Activated CD4-positive, alpha-beta T cell treated with anti-CD3 and anti-CD28 coated beads, Interleukin-2, Interleukin-4, amounts not matched to agents 100 ng/mL and 50 ng/mL, durations not matched to agents 16 hours and 8 hours (primary cell): ENCODE data around the gene TMEM43.

Source experiments
- DNase-seq: peaks from one replicate; pipeline ENCODE4 v3.0.0-alpha.2; 2020; ENCODE audit warnings: low spot score

The TMEM43 gene

DNA sequence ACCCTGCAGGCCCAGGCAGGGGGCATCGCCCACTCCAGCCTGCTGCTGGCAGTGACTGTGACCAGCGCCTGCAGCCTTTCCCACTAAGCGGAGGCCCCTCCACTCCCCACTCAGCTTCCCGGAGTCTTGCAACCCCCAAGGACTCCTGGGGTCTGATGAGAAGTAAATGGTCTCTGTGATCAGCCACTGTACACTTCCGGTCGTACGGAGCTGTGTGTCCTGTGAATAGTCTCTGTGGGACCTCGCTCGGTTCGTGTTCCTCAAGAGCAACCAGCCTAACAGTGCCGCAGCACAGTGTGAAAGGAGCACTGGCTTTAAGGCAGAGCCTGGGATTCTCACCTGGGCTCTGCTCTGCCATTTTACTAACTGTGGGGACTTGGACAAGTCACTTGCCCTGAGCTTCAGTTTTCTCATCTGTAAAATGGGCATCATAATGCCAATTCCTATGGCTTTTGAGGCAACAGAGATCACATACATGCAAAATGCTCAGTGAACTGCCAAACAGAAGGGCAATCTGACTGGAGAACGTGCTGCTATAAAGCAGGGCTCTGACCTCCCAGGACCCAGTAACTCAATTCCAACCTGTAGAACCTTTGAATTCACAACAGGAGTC, 26.7 kb downstream of the TMEM43 start:
- DNase-seq, result no peak

DNA sequence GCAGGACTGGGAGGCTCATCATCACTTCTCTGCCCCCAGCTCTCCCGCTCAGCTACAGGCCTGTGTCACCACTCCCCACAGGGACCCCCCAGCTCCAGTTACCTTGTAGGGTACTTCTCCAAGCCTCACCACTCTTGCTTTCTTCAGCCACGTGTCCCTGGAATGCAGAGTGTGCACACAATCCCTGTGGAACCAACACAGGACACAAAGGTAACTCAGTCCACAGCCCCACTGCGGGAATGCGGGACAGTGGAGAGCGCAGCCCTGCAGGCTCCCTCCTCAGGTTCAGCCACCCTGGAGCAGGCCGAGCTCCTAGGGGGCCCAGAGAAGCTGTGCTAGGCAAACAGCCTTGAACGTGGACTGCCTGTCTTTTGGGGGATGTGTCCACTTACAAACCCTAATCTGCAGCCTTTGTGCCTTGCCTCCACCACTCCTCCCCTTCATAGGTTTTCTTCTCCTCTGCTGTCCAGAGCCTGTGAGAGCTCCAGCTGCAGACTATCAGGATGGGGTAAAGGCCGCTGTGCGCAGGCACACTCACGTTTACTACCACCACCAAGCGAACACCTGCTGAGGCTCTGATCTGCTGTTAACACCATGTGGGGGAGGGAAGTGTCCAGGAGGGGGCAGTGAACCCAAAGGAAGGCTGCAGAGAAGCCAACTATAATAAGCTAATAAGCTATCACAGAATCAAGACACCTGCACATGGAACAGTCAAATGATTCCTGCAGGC, 27.5 kb downstream of the TMEM43 start:
- DNase-seq, result no peak

DNA sequence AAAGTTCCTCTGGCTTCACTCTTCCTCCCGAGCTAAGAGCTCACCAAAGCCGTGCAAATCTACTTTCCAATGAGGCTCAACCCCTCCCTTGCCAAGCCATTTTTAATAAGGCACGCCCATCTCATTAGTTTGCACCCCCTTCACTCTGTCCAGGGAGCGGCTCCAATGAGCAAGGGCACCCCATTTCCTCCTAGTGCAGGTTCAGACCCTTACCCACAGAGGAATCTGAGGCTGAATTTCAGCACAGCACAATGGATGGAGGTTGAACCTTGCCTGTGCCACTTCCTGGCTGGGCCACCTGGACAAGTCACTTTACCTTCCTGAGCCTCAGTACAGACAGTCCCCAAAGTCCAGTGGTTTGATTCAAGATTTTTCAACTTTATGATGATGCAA, 28.1 kb downstream of the TMEM43 start:
- no peak for DNase-seq

DNA sequence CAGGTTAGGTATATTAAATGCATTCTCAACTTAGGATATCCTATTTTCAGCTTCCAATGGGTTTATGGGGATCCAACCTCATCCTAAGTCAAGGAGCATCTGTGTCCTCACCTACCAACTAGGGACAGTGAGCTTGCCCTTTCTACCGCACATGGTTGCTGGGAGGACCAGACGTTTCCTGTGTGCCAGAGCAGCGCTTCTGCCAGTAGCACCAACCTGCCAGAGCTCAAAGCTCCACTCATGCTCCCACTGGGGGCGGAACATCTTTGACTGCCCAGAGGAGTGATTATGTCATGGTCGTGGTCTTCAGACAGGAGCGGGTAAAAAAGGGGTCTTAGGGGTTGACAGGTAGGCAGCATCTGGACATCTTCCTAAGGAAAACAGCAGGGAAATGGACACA, 28.8 kb downstream of the TMEM43 start:
- DNase-seq, result no peak

DNA sequence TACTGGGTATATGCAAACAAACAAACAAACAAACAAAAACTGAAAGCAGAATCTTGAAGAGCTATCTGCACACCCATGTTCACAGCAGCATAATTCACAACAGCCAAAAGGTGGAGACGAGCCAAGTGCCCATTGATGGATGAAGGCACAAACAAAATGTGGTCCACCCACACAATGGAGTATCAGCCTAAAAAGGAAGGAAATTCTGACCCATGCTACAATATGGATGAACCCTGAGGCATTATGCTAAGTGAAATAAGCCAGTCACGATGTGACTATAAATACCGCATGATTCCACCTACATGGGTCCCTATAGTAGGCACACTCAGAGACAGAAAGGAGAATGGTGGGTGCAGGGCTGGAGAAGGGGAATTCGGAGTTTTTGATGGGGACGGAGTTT, 29.4 kb downstream of the TMEM43 start:
- DNase-seq, result no peak

DNA sequence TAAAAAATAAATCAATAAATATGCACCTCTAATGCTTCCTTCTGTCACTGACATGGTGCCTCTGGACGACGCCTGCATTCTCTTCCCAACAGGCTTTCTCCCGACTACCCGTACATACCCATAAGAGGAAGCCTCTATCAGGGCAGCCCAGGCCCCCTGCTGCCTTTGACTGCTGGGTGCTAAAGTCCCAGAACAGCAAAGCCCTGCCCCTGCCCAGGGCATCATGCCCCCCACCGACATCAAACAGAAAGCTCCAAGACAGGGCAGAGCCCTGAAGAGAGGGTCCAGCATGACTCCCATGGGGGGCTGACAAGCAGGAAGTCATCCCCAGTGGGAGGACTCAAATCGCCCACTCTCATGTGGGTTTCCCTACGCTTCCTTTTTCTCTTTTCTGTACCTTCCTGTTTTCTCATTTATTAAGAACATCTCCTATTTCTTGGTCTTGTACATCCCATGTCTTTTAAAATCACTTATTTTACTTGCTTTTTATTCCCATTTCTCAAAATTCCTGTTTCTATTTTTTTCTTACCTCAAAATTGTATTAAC, 30.1 kb downstream of the TMEM43 start:
- no peak for DNase-seq

DNA sequence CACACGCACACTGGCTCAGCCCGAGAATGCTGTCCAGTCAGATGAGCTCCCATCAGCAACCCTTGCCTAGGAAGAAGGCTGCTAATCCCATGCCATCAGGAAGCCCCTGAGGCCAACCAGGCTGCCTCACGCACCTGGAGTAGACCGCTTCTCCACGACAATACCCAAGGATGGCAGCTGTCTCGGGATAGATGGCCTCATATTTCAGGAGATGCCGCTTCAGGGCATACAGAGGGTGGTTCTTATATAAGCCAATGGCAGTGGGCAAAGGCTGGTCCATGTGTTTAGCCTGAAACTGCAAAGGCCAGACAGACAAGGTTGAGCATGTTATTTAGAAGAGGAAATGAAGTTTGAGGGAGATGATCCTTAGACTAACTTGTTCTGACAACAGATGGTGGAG, 31.3 kb downstream of the TMEM43 start:
- no peak for DNase-seq

DNA sequence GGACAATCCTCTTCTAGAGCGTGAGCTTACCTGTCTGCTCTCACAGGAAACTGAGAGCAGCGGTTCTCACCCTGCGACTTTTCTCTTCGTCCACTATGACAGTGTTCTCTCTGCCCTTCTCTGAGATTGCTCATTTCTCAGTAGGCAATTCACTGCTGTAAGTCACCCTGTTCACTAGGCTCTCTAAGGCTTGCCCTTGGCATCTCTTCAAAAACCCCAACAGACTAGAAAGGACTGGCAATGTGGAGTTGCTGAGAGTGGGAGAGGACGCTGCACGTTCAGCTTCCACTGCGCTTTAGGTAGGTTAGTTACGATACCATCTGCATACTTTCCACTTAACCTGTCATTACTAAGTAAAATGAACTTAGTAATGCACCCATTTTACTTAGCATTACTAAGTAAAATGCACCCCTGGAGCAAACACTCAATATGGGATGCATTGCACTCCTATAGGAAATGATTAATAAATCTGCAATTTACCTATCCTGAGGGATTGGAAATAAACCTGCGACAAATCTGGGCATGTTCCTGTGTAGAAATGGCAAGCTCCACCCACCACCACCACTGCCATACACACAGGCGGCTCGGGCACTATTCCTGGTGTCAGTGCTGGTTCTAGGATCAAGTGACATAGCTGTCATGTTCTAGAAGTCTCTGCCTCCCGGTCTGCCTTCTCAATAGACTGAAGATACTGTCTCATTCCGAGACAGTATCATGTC, 32.1 kb downstream of the TMEM43 start:
- DNase-seq, result no peak

DNA sequence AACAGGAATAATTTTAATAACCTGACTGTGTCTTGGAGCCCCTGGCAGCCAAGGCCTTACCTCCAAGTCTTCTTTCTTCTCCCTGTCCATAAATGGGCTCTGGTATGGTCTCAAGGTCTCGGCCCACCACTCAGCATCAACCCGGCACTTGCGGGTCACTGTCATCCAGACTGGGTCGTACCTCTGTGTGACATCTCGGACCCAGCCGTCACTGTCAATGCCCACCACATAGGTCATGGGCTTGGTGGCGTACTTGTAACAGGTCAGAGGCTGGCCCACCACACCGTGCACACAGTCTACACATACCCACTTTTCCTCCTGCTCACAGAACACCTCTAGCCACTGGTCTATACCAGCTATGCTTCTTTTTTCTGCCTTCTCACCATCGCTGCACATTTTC, 33.1 kb downstream of the TMEM43 start:
- DNase-seq, result no peak

DNA sequence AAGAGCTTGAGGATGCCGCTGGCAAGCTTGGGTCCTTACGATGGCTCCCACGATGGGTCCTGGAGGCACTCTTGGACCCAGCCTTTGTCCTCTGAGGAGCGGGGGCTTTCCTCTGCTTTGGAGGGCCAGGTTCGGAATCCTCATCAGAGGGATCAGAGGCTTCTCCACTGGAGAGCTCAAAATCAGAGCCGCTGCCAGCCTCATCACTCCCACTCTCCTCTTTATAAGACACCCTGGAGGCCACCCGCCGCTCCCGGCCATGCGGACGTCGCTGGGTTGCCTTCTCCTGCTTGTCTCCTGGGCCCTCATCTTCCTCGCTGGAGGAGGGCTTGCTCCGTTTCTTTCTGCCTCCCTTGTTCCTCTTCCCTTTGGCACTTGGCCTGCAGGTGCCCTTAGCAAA, 33.5 kb downstream of the TMEM43 start:
- no peak for DNase-seq

DNA sequence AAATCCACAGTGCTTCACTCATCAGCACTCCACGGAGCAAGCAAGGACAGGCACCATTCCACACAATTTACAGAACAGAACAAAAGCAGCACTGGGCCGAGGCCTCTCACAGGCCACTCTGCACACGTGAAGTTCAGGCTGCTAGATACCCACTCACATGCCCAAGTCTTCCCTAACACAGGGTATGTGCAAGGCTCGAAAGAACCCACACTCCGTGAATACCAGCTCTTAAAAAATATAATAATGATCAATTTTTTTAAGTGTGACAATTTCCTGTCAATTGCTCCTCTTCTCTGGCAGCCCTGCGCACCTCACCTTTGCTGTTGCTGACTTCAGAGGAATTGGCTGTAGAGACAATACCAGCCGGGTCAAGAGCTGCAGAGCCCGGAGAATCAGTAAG, 34.6 kb downstream of the TMEM43 start:
- no peak for DNase-seq

DNA sequence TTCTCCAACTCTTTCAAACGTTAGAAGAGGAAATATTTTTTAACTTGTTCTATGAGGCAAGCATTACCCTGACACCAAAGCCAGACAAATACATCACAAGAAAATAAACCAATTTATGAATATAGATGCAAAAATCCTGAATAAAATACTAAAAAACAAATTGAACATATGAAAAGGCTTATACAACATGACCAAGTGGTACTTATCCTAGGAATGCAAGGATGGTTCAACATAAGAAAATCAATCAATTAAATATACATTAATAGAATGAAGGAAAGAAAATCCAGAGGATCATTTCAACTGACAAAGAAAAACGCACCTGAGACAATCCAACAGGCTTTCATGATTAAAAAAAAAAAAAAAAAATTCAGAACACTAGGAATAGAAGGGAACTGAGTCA, 36.4 kb downstream of the TMEM43 start:
- no peak for DNase-seq

DNA sequence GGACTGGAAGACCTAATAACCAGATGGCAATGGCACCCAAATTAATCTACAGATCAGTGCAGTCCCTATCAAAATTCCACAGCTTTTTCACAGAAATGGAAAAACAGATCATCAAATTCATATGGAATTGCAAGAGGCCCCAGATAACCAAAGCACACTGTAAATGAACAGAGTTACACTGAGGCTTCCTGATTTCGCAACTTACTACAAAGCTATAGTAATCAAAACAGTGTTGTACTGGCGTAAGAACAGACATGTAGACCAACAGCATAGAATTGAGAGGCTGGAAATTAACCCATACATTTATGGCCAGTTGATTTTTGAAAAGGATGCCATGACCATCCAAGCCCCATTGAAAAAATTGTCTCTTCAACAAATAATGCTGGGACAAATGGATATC, 37.3 kb downstream of the TMEM43 start:
- DNase-seq, result no peak

DNA sequence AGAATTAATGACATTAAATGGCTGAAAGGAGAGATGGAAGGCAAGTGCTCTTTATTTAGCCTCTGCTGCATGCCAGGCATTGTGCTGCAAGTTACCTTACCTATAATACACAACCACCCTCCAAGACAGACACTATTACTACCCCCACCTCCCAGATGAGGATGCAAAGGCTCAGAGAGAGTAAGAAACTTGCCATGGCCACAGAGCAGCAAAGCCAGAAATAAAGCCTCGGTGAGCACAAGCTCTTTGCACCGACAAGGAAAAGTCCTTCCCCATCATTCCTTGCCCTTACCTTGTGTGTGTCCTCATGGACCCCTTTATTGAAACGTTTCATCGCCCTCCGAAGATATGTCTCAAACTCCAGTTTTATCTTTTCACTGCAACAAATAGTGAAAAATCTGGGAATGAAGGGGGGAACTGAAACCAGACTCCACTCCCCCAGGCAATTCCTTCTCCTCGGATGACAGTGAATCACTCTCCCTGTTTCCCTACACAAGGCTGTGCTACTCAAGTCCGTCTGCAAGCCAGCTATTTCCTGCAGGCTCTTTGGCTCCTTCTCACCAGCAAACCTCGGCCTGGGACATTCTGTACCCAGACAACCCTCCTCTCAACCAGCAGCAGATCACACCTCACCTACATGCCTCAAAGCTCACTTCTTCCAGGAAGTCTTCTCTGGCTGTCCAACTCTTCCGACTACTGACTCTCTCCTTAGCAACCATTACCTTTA, 42.2 kb downstream of the TMEM43 start:
- DNase-seq, result no peak

DNA sequence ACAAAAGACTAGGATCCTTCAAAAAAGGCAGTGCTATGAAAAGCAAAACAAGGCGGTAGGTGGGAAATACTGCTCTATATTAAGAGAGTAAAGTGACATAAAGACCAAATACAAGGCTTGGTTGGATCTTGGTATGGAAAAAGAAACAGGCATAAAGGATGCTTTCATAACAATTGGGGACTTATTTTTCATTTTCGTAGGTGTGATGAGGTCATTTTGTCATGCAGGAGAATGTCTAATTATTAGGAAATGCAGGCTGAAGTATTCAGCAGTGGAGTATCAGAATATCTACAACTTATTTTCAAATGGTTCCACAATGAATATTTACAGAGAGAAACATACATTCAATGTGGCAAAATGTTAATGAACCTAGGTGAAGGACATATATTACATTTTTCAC, 44.6 kb downstream of the TMEM43 start:
- DNase-seq, result no peak

DNA sequence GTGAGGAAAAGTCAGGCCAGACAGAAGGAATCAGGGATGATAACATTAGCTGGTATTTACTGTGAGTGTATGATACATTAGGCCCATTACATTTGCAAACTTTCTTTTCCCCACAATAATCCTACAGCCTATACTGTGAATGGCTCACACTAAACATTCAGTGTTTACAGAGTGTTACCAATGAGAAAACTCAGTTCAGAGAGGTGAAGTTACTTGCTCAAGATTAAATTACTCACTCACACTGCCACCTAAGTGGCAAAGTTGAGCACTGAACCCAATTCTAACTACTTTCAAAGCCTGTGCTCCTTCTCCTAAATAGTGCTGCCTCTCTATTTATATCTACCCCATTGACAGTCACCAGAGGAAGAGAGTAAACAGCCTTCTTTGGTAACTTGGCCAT, 45.0 kb downstream of the TMEM43 start:
- DNase-seq, result no peak

DNA sequence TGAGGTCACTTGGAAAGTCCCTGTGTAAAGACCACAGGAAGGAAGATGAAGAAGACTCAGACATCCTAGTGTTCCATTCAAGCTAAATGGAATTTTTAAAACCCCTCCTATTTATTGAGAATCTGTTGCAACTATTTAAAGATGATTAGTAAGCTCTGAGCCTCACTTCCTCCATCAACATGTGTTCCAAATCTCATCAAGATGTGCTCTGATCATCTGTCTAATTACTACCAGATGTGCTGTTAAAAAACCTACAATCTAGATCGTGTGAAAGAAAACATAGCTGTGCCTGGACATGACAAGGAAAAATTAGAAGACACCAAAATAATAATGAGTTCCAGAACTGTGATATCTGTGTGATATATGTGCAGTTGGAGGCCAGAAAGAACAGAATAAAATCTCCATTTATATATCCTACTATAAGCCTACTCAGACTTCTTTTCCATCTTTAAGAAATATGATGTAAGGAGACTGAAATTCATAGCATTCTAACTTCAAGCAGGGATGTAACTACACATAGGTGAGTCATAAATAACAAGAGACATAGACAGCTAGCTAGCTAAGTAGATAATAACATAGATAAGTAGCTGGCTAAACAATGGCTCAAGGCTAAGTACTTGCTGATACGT, 45.8 kb downstream of the TMEM43 start:
- no peak for DNase-seq

DNA sequence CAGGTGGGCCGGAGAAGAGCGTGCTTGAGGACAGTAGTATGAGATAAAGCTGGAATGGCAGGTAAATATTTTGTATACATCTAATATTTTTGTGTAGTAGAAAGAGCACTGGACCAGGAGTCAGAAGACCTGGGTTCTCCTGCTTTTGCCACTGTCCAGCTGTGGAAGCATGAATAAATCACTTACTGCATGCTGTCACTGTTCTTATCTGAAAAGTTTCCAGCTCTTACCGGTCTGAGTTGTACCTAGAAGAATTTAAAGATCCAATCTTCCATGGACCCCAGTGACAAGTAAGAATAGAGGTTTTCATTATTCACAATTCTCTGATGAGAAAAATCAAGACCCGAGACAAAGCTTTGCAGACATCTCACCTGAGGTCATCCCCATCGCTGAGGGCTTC, 47.6 kb downstream of the TMEM43 start:
- no peak for DNase-seq

DNA sequence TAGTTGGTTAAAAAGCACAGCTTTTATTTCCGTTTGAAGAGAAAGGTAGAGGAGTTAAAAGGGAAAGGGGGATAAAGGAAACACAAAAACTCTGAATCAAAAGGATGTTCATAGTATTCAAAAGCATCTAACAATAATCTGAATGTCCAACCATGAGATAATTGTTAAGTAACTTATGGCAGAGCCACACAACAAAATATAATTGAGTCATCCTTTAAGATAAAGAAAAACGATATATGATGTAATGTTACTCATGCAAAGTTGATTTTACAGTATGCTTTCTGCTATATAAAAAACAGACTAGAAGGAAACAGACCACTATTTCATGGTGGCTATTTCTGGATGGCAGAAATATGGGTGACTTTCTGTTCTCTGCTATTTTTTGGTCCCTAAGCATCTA, 49.6 kb downstream of the TMEM43 start:
- no peak for DNase-seq

DNA sequence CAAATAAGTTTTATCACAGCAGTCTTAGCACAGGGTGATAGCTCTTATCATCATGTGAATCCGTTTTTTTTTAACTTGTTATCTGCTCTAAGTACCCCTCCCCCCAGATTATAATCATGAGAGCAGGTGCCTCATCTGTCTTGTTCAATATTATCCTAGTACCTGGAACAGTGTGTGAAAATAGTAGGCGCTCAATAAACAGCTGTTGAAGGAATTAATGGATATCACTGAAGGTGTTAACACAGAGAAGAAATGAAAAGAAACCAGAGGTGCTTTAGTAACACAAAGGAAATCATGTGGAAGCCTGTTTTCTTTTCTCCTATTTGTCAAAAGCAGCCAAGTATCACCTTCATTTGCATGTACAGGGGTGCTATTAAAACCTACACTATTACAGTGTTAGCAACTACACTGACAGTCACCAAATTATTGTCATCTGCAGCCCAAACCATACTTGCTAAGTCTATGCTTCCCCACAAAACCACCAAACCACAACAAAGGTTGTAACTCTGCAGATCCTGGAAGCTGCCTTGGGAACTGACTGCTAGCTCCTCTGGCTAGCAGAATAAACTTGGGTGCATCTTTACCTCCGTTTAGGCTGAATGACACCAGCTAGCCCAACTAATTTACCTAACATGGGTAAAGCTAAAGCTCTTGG, 50.7 kb downstream of the TMEM43 start:
- peak; percentile 78 for DNase-seq

DNA sequence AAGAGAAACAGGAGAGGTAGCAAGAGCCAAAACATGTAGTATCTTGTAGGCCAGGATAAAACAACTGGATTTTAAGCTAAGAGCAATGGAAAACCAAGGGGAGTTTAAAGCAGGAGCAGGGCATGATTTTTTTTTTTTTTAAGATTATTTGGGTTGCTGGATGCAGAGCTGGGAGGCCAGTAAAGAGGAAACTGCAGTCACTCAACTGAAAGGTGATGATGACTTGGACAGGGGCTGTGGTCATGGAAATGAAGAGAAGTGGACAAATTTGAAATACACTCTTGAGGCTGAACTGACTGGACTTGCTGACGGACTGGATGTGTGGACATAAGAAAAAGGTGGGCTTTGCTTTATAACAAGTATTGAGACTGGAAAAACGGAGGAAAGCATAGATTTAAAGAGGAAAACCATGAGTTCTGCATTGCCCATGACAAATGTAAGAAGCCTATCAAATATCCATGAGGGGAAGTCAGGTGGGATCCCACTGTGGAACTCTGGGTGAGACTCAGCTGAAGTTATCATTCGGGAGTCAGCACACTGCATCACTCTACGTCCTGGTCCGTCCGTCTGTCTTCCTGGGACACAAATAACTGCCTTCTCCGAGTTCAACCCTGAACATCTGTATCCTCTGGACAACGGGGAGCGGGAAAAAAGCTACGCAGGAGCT, 52.9 kb downstream of the TMEM43 start:
- no peak for DNase-seq
